GM21619 (cell line): Measurements from ENCODE around the gene ENOX1.
A peak's percentile ranks its signal among the peaks of the same experiment; 100 is the strongest.

ENCODE experiments used
- ATAC-seq: cut with Tn5 transposase; IDR thresholded peaks from one replicate; pipeline ENCODE4 v1.9.1; 2021; ENCODE audit not compliant: unreplicated experiment

Gene ENOX1

DNA sequence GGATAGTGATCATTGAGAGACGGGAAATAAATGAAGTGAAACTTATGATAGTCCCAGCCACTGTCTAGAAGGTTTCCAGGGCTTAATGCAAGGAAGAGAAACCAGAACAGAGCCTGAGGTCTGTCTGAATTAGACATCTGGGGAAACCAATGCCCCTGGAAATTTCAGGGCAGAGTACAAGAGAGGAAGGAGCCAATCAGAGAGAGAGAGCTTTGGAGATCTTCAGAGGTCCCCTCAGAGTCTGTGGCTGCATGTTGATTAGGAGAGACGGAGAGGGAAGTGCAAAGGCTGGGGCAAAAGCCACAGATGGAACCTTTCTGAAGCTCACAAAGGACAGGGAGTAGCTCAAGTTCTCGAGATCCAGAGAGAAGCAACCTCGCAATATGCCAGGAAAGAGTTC lies 385.4 kb downstream of the ENOX1 start:
- ATAC-seq = no peak

DNA sequence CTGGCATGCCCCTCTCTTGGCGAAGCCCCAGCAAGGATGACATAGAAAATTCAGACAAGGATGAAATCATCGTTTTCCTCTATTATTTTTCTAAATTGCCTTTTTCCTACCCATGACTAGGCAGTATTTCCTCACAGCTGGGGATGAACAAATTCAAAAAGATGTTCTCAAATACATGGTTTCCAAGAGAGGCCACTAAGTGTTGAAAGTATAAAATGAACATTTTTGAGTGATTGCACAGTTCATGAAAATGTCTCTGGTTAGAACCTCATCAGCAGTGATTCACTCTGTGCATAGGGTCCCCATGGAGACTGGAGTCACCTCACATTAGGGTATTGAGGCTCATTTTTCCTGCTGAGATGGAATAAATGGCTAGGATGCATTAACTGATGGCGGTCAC lies 389.7 kb downstream of the ENOX1 start:
- ATAC-seq = no peak

DNA sequence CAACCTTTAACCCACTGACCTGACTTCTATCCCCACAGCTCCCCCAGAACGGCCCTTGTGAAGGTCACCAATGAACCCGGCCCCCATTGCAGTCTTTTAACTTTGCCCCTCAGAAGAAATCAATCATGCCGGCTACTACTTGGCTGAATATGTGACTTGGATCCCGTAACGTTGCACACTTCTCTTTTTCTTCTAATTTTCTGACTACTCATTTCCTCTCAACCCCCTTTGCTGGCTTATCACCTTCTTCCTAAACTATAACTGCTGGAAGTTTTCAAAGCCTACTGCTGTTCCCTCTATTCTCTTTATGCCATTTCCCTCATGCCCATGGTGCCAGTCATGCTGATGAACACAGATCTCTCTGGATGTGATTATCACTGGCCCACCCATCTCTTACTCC lies 395.7 kb downstream of the ENOX1 start:
- no peak for ATAC-seq

DNA sequence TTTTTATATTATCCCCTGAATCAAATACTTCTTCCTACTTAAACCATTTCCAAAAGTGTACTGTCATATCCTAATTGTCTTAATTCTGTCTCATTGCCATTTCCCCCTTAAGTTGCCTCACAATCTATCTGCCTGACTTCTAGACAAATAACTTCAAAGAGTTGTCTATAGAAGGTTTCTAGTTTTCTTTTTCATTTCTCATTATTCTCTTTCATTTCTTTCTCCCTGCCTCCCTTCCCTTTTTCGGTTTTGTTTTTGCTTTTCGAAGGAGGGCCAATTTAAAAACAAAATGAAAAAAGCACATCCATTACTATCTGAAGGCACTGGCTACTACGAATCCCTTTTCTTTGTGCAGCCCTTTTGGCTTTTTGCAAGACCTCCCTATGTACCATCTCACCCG lies 396.2 kb downstream of the ENOX1 start:
- peak; percentile 47 for ATAC-seq

DNA sequence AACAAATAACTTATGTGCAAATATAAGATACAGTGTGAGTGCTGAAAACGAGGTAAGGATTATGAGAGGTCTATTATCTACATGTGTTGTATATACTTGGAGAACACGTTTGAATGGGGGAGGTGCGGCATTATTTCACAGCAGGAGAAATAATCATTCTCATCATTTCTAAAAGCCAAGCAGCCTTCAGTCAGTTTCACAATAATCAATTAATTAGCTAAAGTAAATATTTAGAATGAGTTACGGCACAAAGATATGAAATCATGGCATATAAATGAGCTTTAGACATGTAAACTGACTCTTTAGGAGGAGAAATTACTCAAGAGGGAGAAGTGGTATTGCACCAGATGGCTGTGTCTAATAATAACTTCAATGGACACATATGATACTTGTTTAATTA lies 396.8 kb downstream of the ENOX1 start:
- ATAC-seq = peak; percentile 6

DNA sequence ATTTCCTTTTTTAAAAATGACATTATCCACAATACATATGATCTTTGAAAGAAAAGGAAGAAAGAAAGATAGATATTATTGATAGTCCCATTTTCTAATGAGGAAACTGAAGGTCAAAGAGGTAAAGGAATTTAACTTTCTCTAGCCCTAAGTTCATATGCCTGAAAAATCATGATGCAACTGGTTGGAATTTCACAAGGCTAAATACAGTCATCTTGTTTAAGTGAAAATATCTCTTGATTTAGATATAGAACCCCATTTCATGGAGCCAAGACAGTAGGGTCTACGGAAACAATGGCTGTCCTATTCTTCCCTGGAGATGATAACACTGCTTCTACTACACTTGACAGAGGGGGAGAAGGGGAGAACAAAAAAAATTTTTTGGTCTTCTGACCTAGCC lies 397.2 kb downstream of the ENOX1 start:
- ATAC-seq = no peak

DNA sequence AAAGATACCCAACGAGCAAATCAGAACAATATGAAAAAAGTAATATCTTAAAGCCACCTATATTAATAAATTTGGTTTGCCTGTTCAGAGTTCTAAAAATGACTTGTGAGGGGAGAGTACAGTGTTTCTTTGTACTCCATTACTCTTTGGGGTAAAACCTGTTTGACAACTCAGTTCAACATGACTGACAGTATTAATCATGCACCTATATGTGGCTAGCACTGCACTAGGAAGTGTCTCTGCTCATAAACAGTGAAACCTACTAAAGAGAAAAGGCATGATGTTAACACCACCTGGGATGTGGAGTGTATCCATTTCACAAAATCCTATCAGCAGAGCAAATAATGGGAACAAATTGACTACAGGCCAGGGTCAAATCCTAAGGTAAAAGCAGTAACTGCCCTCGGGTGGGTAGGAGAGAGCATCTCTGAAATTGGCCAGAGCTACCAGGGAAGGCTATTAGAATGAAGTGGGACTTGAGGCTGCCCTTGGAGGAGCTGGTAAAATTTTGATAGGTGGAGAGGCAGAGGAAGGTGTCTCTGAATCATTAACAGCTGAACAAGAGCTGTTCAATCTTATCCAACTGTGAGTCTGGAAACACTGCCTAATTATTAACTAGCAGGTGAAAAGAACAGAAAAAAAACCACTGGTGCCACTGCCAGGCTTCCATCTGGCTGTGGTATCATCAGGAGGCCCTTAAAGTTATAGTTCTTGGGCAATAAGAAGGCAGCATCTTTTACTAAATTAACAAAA lies 398.3 kb downstream of the ENOX1 start:
- peak; percentile 56 for ATAC-seq

DNA sequence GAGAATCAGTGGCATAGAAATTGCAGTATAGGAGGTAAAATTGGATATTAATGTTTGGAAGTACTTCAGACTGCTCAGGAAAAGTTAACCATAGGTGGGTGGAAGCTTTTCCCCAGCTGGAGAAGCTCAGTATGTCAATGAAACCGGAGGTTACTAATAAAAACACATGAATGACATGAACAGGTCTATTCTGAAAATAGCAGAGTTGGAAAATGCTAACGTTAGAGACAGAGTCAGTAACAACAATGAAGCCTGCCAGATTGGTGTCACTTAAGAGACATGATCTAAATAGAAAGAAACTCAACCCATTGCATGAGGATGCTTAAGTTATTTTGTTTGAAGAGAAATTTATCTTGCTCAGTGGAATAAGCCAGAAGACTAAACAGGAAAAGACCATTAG lies 398.9 kb downstream of the ENOX1 start:
- ATAC-seq = no peak

DNA sequence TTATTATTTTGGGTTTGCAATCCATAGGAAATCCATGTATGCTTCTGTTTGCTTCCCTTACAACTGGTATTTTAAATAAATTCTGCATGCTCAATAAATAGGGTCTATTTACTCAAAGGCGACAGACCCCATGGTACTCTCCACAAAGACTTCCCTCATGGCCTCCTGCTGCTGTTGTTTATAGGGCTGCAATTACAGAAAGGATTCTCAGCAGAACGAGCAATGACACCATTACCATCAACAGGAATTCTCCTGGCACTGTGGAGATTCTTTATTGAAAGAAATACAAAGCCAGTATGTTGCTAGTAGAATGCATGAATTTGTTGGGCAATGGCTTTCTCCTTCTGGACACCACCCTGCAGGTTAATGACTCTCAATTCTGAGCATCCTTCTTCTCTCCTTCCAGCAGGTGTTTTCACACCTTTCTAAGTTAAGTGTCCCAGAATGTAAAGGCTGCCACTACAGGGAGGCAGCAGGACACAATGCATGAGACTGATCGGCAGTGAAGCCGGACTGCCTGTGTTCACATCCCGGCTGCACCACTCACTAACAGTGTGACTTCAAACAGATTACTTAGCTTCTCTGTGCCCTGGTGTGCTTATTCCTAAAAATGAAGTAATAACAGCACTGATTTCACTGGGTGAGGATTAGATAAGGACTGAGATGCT lies 403.1 kb downstream of the ENOX1 start:
- no peak for ATAC-seq

DNA sequence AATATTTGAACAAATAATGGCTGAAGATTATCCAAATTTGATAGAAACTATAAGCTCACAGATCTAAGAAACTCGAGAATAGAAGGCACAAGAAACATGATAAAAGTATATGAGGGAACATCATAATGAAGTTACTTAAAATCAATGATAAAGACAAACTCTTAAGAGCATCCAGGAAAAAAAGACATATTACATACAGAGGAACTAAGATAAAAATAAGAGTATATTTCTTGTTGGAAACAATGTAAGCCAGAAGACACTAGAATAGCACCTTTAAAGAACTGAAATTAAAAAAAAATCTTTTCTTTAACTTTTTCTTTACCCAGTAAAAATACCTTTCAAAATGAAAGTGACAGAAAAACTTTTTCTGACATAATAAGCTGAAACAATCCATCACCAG lies 407.0 kb downstream of the ENOX1 start:
- ATAC-seq = no peak

DNA sequence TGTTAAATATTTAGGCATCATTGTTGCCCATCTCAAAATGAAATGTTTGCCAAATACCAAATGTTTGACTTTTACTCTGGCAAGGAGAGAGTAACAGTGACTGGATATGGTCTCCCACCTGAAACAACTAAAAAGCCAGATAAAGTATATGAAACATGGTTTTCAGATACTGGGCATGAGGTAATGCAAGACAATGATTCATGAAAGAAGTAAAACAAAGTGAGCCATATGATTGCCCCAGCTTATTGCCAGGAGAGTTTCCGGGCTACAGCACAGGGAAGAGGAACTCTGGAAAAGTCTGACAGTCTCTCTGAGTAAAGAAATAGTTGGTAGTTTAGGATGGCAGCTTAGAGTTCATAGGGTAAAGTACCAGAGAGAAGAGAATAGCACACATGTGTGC lies 408.8 kb downstream of the ENOX1 start:
- no peak for ATAC-seq

DNA sequence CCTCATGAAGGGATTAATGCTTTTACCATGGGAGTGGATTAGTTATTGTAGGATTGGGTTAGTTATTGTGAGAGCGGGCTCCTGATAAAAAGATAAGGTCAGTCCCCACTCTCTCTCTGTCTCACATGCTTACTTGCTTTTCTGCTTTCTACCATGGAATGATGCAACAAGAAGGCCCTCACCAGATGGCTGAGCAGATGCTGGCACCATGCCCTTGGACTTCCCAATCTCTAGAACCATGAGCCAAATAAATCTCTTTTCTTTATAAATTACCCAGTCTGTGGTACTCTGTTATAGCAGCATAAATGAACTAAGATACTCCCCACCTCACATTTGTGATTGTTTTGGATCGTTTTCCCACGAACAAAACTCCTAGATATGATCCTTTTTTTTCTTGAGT lies 409.6 kb downstream of the ENOX1 start:
- no peak for ATAC-seq

DNA sequence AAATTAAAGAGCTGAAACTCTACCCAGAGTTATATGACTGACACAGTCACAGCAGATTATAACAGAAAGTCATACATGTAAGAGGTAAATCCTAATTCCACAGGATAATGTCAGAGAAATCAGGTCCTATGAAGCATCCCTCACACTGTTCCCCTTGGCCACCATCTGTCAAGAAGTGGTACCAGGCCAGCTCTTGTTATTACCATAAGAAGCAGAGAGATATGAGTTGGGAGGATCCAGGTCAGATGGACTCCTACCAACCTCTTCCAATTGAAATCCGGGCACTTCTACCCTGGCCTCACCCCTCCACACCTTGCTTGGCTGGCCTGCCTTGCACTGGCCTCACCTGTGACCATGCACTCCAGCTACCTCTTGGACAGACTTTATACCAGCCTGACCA lies 410.2 kb downstream of the ENOX1 start:
- no peak for ATAC-seq

DNA sequence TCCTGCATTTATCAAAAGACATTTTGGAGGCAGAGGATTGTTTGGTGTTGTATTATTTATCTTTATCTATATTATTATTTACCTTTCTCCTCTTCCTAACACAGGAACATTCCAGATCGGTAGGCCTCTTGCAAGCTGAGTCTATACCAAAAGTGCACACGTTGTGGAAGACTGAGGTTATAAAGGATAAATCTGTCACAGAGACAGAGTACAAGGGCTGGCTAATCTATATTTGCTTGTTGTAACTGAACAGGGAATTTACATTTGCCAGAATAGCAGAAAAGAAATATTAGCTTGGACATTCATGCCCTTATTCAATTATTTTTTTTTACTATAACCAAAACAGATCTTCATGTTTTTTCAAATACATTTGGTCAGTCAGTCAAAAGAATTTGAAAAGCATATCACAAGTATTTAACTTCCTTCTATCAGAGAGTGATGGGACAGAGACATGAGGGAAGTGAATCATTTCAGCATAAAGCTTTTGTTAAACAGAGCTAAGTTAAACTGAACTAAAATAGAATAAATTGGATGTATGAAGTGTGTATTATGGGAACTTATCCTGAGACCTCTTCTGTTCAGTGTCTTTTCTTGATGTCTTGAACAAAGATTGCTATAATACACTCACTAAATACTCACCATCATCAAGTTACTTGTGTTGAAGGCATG lies 410.8 kb downstream of the ENOX1 start:
- ATAC-seq = no peak

DNA sequence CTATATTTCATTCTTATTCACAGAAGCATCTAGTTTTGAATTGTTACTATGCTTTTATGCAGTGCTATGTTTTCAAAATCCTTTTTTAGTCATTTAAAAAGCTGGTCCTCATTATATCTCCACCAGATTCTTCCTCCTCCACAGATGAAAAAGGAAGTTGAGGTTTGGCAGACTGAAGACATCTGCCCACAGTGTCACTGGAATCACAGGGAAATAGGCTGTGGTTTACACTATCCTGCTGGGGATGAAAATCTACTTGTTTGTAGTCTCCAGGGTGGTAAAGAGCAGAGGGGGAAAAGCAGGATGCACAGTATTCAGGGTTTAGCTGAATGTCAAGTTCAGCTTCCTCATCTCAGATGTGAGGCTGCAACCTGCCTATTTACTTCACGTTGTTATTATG lies 412.2 kb downstream of the ENOX1 start:
- no peak for ATAC-seq

DNA sequence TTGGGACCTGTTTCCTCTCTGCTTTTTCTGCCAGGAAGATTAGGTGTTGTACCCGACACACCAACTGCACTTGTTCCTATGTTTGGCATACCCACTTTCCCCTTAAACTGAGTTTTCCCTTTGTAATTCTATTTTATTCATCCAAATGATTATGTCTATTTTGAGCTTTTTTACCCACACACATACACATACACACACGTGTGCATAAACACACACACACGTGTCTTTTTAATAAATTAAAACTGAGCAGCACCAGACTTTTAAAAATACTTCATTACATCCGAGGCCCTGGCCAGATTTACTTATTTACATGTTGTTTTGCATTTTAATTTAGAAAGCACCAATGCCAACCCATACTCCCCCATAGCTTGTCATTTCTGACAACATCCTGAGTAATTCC lies 413.4 kb downstream of the ENOX1 start:
- no peak for ATAC-seq

DNA sequence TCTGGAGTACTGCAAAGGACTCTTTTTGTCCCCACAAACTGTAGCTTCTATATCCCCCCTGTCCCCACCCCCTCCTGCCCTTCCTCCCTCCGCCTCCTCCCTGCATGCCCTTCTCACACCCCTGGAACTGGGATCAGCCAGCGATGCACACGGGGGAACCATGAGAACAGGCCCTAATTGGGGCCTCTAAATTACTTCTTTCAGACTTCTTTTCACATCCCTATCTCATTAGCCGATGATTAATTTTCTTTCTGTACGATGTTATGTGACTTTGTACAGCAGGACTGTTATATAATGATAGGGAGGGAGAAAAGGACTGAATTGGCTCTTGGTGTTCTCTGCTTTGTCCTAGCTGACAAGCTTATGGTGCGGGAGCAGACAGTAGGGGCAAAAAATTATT lies 415.9 kb downstream of the ENOX1 start:
- ATAC-seq = no peak

DNA sequence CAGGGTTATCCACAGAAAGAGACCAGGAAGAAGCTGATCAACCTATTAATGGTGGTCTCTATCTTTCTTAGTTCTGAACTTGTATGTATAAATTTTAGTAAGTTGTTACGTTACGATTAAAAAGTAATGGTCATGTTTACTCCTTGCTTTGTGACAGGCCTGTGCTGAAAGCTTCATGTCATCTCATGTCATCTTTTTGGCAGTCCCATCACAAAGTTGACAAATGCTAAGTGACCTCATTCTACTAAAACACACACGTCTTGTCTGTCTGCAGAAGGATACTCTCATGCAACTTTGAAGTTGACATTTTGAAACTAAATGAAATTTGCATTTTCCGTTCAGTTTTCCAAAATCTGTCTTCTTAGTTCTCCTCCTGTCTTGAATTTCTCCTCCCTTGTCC lies 417.5 kb downstream of the ENOX1 start:
- no peak for ATAC-seq

DNA sequence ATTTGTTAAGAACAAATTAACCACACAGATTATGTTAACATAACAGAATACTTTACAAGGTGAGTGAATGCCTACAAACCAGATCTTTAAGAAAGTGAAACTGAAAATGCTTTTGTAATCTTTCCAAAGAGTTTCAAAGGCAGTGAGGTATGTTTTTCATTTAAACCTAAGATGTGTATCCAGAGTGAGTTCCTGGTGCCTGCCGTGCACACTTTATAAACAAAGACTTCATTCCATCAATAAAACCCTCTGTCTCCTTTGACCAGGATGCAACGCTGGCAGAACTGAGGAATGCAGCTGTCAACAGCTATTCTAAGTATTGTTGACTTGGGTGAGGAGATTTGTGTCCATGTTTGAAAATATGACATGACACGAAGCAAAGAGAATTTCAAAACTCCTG lies 418.8 kb downstream of the ENOX1 start:
- no peak for ATAC-seq

DNA sequence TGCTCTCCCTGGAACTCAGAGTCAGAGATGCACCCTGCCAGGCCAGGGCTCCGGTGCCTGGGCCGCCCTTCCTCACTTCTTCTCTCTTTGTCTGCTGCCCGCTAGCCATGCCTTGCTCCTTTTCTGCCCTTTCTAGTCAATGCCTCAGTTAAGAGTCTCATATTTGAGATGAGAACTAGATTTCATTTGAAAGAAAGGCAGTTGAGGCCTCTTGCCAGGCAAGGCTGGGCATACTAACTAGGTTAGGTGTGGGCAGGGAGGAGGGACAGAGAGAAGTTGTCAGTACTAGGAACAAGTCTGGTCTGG lies 421.8 kb downstream of the ENOX1 start:
- no peak for ATAC-seq

DNA sequence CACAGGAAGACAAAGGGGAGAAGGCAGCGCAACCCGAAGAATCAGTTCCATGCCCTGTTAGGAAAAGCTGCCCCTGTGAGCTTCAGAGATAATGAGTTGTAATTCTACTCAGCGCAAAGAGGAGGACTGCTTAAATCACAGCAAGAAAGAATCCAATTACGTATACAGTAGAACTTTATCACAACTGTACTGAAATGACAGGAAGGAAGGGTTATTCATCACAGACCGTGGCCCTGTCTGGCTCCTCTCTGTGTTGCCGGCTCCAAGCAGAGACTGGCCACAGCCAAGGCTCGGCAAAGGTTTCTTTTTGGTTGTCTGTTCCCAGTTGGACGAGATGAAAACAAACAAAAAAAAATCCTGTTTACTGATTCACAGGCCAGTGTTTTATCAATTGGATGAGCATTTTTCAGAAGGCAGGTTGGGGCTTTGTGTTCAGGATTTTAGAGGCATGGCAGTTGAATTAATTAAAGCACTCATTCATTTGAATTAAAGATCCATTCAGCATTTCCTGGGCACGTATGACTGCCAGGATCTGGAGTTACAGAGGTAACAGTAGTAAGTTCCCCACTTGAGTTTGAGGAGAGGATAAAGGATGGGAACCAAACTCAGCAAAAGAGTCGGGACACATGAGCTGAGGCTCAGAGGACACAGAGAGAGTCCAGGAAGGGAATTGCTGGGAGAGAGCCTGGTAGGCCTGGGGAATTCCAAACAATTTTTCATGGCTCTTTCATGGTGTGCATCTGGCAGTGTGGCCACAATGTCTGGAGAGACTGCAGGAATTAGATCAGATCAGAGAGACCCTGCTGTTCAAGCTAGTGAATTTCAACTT lies 422.3 kb downstream of the ENOX1 start:
- ATAC-seq = no peak
